COR-L47 (cell line): Measurements from ENCODE around the gene TTLL12.
"Not testable (repeated sequence)": the region's sequence is repeated elsewhere in the genome, so short reads cannot be mapped to it uniquely, and the experiment has no call there.

Experiments
- DNase-seq: peaks from one replicate; lab custom pipeline; 2025; lab: John Stamatoyannopoulos, UW

TTLL12 gene

GRCh38 chr22:43154887-43155536 is 31.9 kb downstream of the TTLL12 start:
- DNase-seq = no peak

GRCh38 chr22:43153899-43154298 is 33.0 kb downstream of the TTLL12 start:
- DNase-seq = no peak

DNA sequence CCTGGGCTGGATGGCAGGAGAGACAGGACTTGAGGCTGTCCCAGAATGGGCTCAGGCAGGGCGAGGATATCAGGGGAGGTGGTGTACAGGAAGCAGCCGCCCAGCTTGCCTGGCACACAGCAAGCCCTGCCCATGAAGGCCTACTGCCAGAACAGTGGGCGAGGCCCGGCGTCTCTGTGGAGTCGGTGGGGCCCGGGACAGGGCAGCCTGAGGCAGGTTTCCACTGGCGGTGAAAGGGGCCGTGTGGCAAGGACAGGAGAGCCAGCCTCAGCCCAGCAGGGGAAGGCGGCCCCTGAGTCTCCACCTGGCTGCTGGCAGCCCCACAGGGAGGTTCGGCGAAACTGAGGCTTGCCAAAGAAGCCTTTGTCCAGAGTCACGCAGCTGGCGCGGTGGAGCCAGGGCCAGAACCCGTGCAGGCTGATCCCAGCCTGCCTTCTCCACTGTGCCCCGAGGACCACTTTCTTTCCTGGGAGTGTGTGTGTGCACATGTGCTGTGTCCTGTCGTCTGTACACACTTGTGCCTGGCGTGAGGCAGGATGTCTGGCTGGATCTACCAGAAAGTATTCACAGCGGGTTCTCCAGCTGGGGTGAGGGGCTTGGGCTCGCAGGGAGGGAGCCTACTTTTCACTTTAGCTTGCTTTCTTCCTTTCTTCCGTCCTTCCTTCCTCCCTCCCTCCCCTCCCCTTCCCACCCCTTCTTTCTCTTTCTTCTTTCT is 34.4 kb downstream of the TTLL12 start:
- DNase-seq = peak; percentile 45

GRCh38 chr22:43152003-43152356 is 35.0 kb downstream of the TTLL12 start:
- DNase-seq = no peak

- DNase-seq = peak; percentile 21
Measured at GRCh38 chr22:43151251-43152002, 35.5 kb downstream of the TTLL12 start, which contains the start of gene TSPO. TSPO (plus strand) TSS chr22:43151559; CDS start chr22:43159239, 7,680 bp downstream.

DNA sequence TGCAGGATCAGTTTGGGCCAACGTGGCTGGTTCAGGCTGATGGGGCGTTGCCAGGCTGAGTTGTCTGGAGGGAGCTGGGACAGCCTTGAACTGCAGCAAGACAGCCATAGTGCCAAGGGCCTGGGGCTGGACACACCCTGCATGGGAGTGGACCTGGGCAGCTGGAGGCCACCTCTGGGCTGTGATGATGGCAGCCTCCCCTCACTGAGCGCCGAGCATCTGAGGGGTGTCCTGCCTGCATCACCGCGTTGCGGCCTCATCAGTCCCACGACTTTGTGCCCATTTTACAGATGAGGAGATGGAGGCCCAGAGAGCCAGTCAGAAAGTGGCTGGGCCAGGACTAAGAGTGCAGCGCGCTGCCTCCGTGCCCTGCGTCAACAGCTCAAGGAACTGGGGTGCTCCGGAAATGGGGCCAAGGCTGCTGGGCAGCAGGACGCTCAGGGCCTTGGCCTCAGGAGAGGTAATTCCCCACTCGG is 36.2 kb downstream of the TTLL12 start:
- DNase-seq = no peak

- no peak for DNase-seq
Measured at GRCh38 chr22:43148581-43148980, 38.4 kb downstream of the TTLL12 start.

GRCh38 chr22:43147821-43148220 is 39.1 kb downstream of the TTLL12 start:
- DNase-seq = no peak

- not testable (repeated sequence) for DNase-seq
Measured at GRCh38 chr22:43146332-43146731, 40.6 kb downstream of the TTLL12 start.

DNA sequence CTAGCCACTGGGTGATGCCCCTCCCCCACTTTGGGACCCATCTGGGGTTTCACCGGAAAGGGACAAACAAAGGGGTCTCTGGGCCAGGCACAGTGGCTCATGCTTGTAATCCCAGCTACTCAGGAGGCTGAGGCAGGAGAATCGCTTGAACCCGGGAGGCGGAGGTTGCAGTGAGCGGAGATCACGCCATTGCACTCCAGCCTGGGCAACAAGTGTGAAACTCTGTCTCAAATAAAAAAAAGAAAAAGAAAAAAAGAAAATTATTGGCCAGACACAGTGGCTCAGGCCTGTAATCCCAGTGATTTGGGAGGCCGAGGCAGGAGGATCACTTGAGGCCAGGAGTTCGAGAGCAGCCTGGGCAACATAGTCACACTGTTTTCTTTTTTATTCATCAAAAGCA is 41.6 kb downstream of the TTLL12 start:
- DNase-seq = not testable (repeated sequence)

GRCh38 chr22:43144949-43145348 is 42.0 kb downstream of the TTLL12 start:
- DNase-seq = no peak

DNA sequence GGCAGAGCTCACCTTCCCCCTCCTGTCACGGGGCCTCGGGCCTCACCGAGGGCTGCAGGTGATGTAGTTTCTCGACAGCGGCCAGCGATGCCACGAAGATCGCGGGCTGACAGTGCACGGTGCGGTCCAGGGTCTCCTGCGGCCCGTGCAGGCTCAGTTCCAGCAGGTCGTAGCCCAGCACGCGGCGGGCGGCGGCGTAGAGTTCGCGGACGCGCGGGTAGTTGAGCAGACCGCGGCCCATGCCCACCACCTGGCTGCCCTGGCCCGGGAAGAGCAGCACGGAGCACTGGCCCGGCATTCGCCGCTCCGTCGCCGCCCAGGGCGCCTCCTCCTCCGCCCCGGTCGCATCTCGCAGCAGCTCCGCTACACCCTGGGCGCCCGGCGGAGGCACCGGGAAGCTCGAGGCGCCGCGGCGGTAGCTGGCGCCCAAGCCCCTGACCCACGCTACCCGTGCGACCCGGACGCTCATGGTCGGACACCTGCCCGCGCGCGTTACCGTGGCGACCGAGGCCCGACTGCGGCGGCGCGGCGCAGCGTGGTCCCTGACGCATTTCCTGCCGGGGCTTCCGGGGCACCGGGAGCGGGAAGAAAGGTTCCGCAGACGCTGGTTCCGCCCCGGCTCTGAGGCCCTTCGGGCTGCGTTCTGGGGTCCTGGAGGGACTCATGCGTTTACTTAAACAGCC is 43.9 kb downstream of the TTLL12 start, which contains the start of gene MCAT:
Gene MCAT, minus strand, starts transcription at position 519 of the 683 bp plus-strand sequence. Its CDS starts 50 bp downstream, at position 469.
- peak; percentile 82 for DNase-seq

DNA sequence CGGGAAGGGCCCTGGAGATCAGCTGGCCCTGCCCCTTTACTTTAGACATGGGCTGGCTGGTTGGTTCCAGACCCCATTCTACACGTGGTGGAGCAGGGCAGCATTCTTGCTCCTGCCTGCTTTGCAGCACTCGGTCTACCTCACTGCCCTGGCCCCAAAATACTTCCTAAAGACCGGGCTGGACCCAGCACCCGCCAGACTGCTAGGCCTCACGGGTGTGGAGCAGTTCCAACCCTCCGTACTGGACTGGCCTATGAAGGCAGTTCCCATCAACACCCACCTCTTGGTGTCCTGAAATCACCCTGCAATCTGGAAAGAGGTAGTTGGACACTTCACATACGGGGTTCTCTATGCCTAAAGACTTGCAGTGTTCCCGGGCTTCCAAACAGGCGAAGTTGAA is 50.1 kb downstream of the TTLL12 start:
- no peak for DNase-seq

DNA sequence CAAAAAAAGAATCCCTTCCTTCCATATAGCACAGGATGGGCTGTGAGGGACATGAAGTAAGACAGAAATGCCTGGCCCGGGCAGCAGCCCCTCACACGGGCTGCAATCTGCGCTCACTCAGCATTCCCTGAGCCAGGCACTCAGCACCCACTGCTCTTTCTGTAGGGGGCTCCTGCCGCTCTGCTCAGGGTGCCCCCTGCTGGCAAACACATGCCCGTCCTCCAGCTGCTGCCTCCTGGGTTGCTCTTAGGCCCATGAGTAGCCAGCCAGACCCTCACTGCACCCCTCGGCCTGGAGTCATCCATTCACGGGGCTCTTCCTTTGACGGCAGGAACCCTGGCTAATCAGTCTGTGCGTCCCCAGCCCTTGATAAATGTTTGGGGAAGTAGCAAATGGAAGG is 50.7 kb downstream of the TTLL12 start:
- peak; percentile 20 for DNase-seq

DNA sequence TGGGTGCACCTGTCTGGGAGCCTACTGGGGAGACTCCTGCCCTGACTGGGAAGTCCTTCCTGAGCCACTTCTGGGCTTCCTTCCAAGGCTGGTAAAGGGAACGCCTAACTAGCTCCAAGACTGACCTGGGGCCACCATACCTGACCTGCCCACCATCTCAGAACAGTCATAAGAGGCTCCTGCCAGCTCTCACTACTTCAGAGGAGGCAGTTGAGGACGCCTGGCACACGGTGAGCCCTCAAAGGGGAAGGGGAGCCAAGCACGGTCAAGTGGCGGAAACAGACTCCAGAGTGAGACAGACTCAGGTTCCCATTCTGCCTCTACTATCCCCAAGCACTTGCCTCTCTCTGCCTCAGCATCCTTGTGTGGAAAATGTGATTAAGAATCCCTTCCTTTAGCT is 51.4 kb downstream of the TTLL12 start:
- DNase-seq = no peak

DNA sequence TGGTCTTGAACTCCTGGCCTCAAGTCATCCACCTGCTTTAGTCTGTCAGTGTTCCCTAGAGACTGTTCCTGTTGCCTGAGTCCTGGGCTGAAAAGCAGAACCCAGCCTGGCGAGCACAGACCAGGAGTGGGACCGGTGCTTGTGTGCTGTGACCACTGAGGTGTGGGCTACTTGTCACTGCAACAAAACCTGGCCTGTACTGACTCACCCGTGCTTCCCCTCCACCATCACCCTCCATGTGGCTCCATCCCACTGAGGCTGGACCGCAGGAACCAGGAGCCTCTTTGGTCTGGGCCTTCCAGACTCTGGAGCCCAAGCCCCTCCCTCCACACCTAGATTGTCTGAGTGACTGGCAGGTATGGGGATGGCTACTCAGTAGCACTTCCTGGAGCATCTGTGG is 52.4 kb downstream of the TTLL12 start:
- DNase-seq = no peak

DNA sequence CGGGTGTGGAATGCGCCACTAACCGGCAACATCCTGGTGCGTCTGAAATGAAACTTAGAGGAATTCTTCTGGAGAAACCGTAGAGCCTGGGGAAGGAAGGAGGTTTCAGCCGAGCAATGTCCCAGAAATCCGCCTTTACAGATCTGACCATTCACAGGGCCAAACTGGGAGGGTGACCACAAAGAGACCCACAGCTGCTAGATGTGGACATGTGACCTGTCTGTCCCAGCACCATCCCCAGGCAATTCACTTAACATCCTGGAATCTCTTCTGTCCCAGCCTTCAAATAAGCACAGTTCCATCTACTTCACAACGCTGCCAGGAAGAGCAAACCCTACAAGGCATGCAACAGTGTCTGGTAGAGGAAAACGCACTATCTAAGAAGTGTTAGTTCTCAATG is 53.5 kb downstream of the TTLL12 start:
- no peak for DNase-seq

DNA sequence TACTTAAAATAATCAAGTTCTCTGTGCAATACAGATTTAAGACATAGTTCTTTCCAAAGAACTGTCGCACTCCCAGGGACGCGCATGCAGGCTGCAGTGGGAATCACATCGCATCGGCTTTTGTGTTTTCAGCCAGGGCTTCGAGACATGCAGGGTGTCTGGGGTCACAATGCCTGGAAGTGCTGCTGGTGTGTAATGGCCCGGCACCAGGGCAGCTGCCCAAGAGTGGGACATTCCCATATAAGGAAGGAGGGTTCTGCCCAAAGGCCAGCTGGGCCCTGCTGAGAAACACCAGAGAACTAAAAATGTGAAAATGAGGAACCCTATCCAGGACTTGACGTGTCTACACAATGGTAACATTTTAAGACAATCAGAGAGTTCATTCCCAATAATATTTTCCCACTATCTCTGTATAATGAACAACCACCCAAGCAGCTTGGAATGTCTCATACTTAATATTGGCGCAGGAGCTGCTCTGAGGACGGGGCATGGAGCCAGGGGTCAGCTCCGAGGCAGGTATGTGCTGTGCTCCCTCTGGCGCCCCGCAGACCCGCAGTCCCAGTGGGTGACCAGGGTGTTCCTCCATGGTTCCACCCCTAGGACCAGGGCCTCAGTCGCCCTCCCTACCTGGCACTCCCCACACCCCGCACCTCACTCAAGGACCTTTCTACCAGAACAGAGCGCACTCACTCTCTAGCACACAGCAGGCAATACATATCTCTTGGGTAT is 55.0 kb downstream of the TTLL12 start:
- no peak for DNase-seq

DNA sequence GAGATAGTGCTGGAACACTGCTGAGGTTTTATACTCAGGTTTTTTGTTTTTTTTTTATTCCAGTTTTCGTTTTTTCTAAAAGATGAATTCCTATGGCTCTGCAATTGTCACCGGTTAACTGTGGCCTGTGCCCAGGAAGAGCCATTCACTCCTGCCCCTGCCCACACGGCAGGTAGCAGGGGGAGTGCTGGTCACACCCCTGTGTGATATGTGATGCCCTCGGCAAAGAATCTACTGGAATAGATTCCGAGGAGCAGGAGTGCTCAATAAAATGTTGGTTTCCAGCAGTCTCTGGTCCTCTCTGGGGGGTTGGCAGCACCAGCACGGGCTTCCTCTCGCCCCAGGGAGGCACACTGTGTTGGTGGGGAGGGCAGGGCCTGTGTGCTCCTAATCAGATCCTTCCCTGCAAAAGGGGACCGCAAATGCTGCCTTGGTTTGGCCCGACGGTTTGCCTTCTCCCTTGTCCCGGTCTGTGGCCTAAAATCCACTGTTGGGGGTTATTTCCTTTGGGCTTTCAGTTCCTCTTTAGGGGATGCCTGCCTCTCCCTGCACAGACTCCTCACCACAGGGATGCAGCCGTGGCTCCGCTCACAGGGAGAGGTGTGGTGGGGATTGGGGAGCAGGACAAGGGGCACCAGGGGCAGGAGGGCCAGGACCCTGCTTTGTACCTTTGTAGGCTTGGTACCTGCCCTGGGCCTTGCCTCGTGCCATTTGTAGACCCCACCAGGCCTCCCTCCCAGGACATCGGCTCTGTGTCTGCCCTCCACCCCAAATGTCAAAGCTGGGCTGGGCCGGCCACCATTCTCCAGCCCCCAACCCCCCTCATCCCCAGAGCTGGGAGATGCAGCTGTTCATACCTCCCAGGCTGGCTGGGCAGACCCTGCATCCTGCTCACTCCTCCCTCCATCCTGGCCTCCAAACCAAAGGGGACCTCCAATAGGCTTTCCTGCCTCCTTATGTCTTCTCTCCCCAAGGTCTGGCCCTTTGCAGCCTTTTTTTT is 57.2 kb downstream of the TTLL12 start:
- DNase-seq = peak; percentile 32

- peak; percentile 88 for DNase-seq
Measured at GRCh38 chr22:43128928-43129424, 58.0 kb downstream of the TTLL12 start.
